Gastroesophageal sphincter (tissue), 4 donors: ENCODE results near the gene ATP10D. TPM values are rescaled to one million over a fixed set of nuclear protein-coding genes. Genes with fewer than 3 reads are reported as not detected.

Source experiments
- ATAC-seq: fragments of 150-250 bp; one replicate; pipeline ENCODE4 v1.9.1; 2016; ENCODE audit warnings: mild to moderate bottlenecking, moderate library complexity
- H3K27ac ChIP-seq, 4 donors: fragments of 200-600 bp; sonication (generic) in 3 of 4; 1 replicate in 3 of 4; 2 replicates in 1 of 4; pipeline ENCODE4 v1.5.1; 2016 to 2019
- H3K27me3 ChIP-seq: fragments of 200-600 bp; sonication (generic); one replicate; pipeline ENCODE4 v1.5.1; 2019
- H3K36me3 ChIP-seq, 2 donors: fragments of 200-600 bp; sonication (generic); one replicate each; pipeline ENCODE4 v1.5.1; 2019; ENCODE audit warnings: control low read depth in 1 of 2
- H3K4me1 ChIP-seq, 3 donors: fragments of 200-600 bp; sonication (generic); 1 replicate in 2 of 3; 2 replicates in 1 of 3; pipeline ENCODE4 v1.5.1; 2016 to 2019; ENCODE audit warnings: control low read depth in 2 of 3
- H3K4me3 ChIP-seq, 2 donors: fragments of 200-600 bp; sonication (generic); one replicate each; pipeline ENCODE4 v1.5.1; 2019; ENCODE audit warnings: mild to moderate bottlenecking in 1 of 2, moderate library complexity in 1 of 2
- H3K9me3 ChIP-seq, 3 donors: fragments of 200-600 bp; sonication (generic); one replicate each; pipeline ENCODE4 v1.5.1; 2017 to 2019; ENCODE audit warnings: control low read depth in 2 of 3
- CTCF ChIP-seq, 4 experiments: fragments of 200-600 bp in 2 of 4; fragments of 450-650 bp in 2 of 4; sonication (generic) in 1 of 4; IDR thresholded peaks; one replicate each; pipeline ENCODE4 v1.5.1; 2017 to 2019; ENCODE audit warnings: antibody characterized with exemption in 4 of 4, mild to moderate bottlenecking in 2 of 4, moderate library complexity in 2 of 4
- EP300 ChIP-seq: sonication (generic); formaldehyde crosslinking; IDR thresholded peaks from one replicate; pipeline ENCODE4 v1.6.1; 2017; ENCODE audit warnings: antibody characterized with exemption, mild to moderate bottlenecking
- POLR2A ChIP-seq, 2 donors: fragments of 450-650 bp; IDR thresholded peaks; one replicate each; pipeline ENCODE4 v1.6.1; 2017; ENCODE audit warnings: antibody characterized with exemption in 2 of 2, mild to moderate bottlenecking in 2 of 2, moderate library complexity in 1 of 2
- POLR2AphosphoS5 ChIP-seq: sonication (generic); formaldehyde crosslinking; IDR thresholded peaks from one replicate; pipeline ENCODE4 v1.6.1; 2017; ENCODE audit warnings: antibody characterized with exemption
- WGBS, 2 donors: methylation state at CpG; one replicate each; pipeline ENCODE4 v1.1.5; 2018; ENCODE audit warnings: low coverage in 1 of 2; 5-methylcytosine and 5-hydroxymethylcytosine counted together
- total RNA-seq, 4 donors: library from RNA; depleted of rRNA; stranded (reverse); fragments of >200 nt; gene quantifications; one replicate each; pipeline ENCODE4 v1.1.0, GENCODE V29; 2016

The ATP10D gene
- total RNA-seq, 4 donors from 2014 or later: 18.2 to 30.2 (median 21.4) TPM

GRCh38 chr4:47471064-47471463 is 14.0 kb upstream of the ATP10D start:
- Histone ChIP-seq H3K36me3 (no peaks in the 10 kb centered on the region), H3K27ac (no peak overlapping the region), H3K27me3 (no peaks in the 10 kb centered on the region), H3K4me3 (no peak overlapping the region), H3K9me3 (no peaks in the 10 kb centered on the region), H3K4me1 (no peaks in the 10 kb centered on the region)
- no peak for ATAC-seq
- 56 to 61% methylated on average over 4 of the region's 4 CpGs for WGBS, 2 donors
- no peak for TF ChIP-seq POLR2AphosphoS5
- no peak for TF ChIP-seq POLR2A (IDR thresholded peaks at IDR 0.05)
- TF ChIP-seq CTCF (IDR thresholded peaks at IDR 0.05): no peak
- TF ChIP-seq EP300: no peak

DNA sequence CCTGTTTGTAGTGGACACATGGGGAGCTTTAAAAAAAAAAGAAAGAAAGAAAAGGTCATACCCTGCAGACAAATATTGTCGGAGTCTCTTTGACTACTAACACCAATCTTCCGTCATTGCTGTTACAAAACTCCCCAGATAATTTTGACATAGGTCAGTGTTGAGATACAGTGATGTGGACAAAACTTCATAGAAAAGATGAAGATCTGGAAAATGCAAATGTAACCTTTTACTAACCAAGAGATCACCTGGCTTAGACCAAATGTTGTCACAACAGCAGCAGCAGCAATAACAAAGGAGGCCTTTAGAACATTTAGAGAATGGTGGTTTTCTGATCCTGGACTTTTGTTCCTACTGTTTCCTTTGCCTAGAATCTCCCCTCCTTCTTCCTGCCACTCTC is 13.5 kb upstream of the ATP10D start:
- no peaks in the 10 kb centered on the region for H3K36me3 ChIP-seq
- WGBS, 2 donors: 87 to 92% methylated on average over 2 of the region's 2 CpGs
- no peak for ATAC-seq

DNA sequence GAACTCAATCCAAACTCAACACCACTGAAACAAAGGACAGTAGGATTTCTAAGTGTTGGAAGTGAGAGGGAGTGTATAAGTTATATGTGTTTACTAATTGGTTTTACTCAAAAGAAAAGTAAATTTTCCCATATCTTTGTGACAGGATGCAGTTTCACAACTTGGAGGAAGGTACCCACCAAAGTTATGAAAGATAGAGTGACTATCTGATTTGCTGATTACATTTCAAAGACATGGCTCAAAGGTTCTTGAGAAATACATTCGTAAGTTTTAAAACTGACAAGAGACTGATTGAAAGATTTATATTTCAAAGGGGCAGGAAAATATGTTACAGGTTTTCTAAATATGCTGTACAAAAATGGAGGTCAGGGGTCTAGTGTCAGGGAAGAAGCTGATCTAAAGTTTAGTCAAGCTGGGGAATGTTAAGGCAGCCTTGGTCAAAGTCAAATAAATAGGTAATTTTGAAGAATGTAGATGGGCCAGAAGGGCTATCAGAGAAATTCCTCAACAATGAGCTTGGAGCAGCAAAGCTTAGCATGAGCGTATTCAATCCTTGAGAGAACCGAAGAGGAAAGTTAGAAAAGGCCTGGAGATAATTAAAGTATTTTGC is 11.8 kb upstream of the ATP10D start:
- Histone ChIP-seq H3K4me1 (no peaks in the 10 kb centered on the region), H3K36me3 (no peaks in the 10 kb centered on the region), H3K27ac (no peak overlapping the region), H3K4me3 (no peak overlapping the region), H3K27me3 (no peaks in the 10 kb centered on the region), H3K9me3 (no peaks in the 10 kb centered on the region)
- ATAC-seq: no peak
- TF ChIP-seq POLR2AphosphoS5 (no peak), EP300 (no peak), POLR2A (IDR thresholded peaks at IDR 0.05) (no peak), CTCF (IDR thresholded peaks at IDR 0.05) (no peak)
- WGBS, 2 donors: 84% methylated on average over 3 of the region's 3 CpGs

More for the DNA sequence above, 13.5 kb upstream of the ATP10D start:
- Histone ChIP-seq H3K27ac (no peak overlapping the region), H3K27me3 (no peaks in the 10 kb centered on the region), H3K4me3 (no peak overlapping the region), H3K9me3 (no peaks in the 10 kb centered on the region), H3K4me1 (no peaks in the 10 kb centered on the region)
- TF ChIP-seq CTCF (IDR thresholded peaks at IDR 0.05) (no peak), POLR2AphosphoS5 (no peak), EP300 (no peak), POLR2A (IDR thresholded peaks at IDR 0.05) (no peak)

DNA sequence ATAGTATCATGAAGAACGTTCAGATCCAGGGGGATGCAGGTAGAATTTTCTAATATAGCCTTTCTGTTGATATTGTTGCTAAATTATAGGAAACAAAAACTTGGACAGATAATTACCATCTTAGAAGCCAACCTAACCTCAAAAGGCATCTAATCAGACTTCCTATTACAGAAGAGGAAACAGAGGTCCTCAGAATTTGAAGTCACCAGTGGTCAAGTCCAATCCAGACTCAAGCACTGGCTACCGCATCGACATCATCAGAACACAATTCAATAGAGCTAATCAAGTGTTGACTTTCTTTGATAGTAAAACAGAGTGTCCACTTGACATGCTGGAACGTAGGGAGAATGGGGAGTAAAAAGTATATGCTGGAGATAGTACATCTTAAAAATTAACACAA is 10.3 kb upstream of the ATP10D start:
- TF ChIP-seq POLR2AphosphoS5 (no peak), CTCF (IDR thresholded peaks at IDR 0.05) (no peak), POLR2A (IDR thresholded peaks at IDR 0.05) (no peak), EP300 (no peak)
- ATAC-seq: no peak
- Histone ChIP-seq H3K4me3 (no peak overlapping the region), H3K36me3 (no peaks in the 10 kb centered on the region), H3K27ac (no peak overlapping the region), H3K4me1 (no peaks in the 10 kb centered on the region), H3K9me3 (no peaks in the 10 kb centered on the region), H3K27me3 (no peaks in the 10 kb centered on the region)
- WGBS, 2 donors: 69 to 81% methylated on average over 4 of the region's 4 CpGs

- TF ChIP-seq EP300: no peak
- TF ChIP-seq POLR2AphosphoS5: no peak
- TF ChIP-seq POLR2A (IDR thresholded peaks at IDR 0.05): no peak
- TF ChIP-seq CTCF (IDR thresholded peaks at IDR 0.05): no peak
- Histone ChIP-seq H3K36me3 (no peaks in the 10 kb centered on the region), H3K4me3 (no peak overlapping the region), H3K27ac (no peak overlapping the region), H3K9me3 (no peaks in the 10 kb centered on the region), H3K27me3 (no peaks in the 10 kb centered on the region), H3K4me1 (no peaks in the 10 kb centered on the region)
- ATAC-seq: no peak
- 89 to 91% methylated on average over 1 of the region's 1 CpG for WGBS, 2 donors
These were observed 9.7 kb upstream of the ATP10D start for GRCh38 chr4:47475411-47475810.
